ENCODE measurements around the gene CDC42BPG. TPM values are rescaled to one million over a fixed set of nuclear protein-coding genes. Genes with fewer than 3 reads are reported as not detected.

Gene CDC42BPG
- total and polyA plus RNA-seq, 2 donors (not counting 1 experiment from before 2014, with no cell fraction given), result 0.03 to 0.33 TPM

DNA sequence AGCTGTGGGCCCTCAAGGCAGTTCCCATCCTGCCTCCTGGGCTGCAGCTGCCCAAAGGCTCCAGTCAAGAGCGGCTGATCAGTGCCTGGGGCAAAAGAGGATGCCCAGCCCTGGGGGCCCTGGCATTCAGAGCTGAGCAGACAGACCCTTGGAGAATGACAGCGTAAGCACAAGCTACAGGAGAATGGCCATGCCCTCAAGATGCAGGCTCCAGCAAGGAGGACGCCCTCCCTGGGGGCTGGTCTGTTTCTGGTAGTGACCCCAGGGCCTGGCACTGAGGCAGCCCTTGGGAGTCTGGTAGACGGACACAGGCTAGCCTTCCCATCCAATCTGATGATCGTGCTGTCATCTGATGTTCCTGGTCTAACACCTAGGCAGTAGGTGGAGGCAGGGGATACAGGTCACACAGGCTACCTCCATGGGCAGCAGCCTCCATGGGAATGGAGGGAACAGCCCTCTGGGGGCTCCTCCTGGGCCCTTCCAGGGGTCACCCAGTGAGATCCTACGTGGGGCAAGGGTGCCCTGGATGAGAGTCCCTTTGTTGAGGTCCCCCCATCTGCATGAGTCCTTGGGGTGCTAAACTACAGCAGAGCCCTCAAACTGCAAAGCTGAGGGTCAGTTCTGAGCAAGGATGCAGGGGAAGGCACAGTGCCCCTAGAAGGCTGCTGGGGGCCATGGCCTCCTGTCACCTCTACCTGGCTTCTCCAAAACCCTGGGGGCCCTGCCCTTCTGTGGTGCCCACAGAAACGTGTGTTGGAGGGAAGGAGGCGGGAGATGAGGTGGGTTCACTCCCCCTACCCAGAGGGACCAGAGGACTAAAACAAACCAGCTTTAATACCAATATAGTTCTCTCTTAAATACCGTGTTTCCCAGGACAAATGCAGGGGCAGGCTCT lies 55.9 kb downstream of the CDC42BPG start:
- TF ChIP-seq, protein P1, sequence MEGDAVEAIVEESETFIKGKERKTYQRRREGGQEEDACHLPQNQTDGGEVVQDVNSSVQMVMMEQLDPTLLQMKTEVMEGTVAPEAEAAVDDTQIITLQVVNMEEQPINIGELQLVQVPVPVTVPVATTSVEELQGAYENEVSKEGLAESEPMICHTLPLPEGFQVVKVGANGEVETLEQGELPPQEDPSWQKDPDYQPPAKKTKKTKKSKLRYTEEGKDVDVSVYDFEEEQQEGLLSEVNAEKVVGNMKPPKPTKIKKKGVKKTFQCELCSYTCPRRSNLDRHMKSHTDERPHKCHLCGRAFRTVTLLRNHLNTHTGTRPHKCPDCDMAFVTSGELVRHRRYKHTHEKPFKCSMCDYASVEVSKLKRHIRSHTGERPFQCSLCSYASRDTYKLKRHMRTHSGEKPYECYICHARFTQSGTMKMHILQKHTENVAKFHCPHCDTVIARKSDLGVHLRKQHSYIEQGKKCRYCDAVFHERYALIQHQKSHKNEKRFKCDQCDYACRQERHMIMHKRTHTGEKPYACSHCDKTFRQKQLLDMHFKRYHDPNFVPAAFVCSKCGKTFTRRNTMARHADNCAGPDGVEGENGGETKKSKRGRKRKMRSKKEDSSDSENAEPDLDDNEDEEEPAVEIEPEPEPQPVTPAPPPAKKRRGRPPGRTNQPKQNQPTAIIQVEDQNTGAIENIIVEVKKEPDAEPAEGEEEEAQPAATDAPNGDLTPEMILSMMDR (conservative IDR thresholded peaks at IDR 0.05 in 1 of 2, IDR thresholded peaks at IDR 0.05 in 1 of 2; ENCODE audit: low read depth in 1 of 2, low read length in 2 of 2), result no peak
- TF ChIP-seq EZH2 (IDR thresholded peaks at IDR 0.05; ENCODE audit: low read length, missing control alignments), result no peak

DNA sequence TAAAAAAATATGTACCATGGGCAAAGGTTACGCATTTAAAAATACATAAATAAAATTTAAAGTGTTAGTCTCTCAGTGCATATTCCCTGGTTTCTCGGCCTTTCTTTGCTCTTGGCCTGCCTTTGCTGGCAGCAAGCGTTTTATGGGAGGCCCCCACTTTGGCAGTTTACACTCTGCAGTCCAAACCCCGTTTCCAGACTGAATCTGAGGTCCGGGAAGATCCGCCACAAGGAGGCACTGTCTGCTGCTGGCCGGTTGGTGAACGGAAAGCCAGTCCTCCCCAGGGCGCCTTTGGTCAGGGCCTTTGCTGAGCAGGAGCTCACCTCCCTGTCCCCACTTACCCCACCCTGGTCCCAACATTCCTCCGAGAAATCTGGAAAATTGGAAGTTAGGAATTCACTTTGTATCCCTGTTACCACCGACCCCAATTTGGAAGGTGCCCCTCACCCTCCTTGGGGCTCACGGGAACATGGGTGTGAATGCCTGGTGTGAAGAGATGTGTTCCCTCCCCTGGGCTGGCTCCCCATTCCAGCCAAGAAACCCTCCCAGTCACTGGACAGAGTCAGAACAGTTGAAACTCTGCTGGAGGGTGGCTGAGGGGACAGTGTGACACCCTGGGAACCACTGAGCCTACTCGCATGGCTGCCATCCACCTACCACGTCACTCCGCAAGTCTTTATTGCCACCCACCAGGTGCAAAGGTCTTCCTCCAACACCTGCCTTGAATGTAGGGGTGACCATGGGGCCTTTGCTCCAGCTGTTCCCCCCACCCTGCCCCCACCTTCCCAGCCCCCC lies 56.7 kb downstream of the CDC42BPG start:
- Histone ChIP-seq H3K4me2 (ENCODE audit: extremely low read depth, insufficient read depth, low read length) (no peak overlapping the region), H3K36me3 (ENCODE audit: control insufficient read depth, insufficient read depth, low read length) (no peaks in the 10 kb centered on the region), H3K4me3 (replicated peaks in 1 of 4; ENCODE audit: control extremely low read depth in 1 of 4, insufficient read depth in 1 of 4, low read depth in 3 of 4, low read length in 4 of 4) (no peak overlapping the region), H3K27ac (ENCODE audit: insufficient read depth, low read length) (no peak overlapping the region), H3K79me2 (ENCODE audit: control insufficient read depth, insufficient read depth, low read length) (no peaks in the 10 kb centered on the region), H2AFZ (ENCODE audit: low read length) (no peak overlapping the region), H3K4me1 (ENCODE audit: control insufficient read depth, extremely low read depth, insufficient read depth, low read length) (no peaks in the 10 kb centered on the region), H3K9ac (ENCODE audit: insufficient read depth, low read length) (no peak overlapping the region), H4K20me1 (ENCODE audit: control insufficient read depth, extremely low read depth, insufficient read depth, low read length) (no peaks in the 10 kb centered on the region), H3K9me3 (ENCODE audit: control insufficient read depth, insufficient read depth, low read depth, low read length) (no peaks in the 10 kb centered on the region), H3K27me3 (ENCODE audit: control insufficient read depth, insufficient read depth, low read length) (no peaks in the 10 kb centered on the region)
- peak; percentile 25 to 50 for DNase-seq (ENCODE audit: low read depth in 2 of 2)
- TF ChIP-seq, protein P1 (conservative IDR thresholded peaks at IDR 0.05 in 1 of 2, IDR thresholded peaks at IDR 0.05 in 1 of 2; ENCODE audit: low read depth in 1 of 2, low read length in 2 of 2), result peak; percentile 73 to 88
- no peak for TF ChIP-seq EZH2 (IDR thresholded peaks at IDR 0.05; ENCODE audit: low read length, missing control alignments)

More for the DNA sequence above, 55.9 kb downstream of the CDC42BPG start:
- H3K9me3 ChIP-seq (ENCODE audit: control insufficient read depth, insufficient read depth, low read depth, low read length), result no peaks in the 10 kb centered on the region
- H3K4me3 ChIP-seq (replicated peaks in 1 of 4; ENCODE audit: control extremely low read depth in 1 of 4, insufficient read depth in 1 of 4, low read depth in 3 of 4, low read length in 4 of 4), result no peak overlapping the region
- no peak overlapping the region for H2AFZ ChIP-seq (ENCODE audit: low read length)
- H3K27ac ChIP-seq (ENCODE audit: insufficient read depth, low read length), result no peak overlapping the region
- H3K36me3 ChIP-seq (ENCODE audit: control insufficient read depth, insufficient read depth, low read length), result no peaks in the 10 kb centered on the region
- DNase-seq (ENCODE audit: low read depth in 2 of 2), result no peak
- H3K4me2 ChIP-seq (ENCODE audit: extremely low read depth, insufficient read depth, low read length), result no peak overlapping the region
- no peaks in the 10 kb centered on the region for H4K20me1 ChIP-seq (ENCODE audit: control insufficient read depth, extremely low read depth, insufficient read depth, low read length)
- no peaks in the 10 kb centered on the region for H3K27me3 ChIP-seq (ENCODE audit: control insufficient read depth, insufficient read depth, low read length)
- H3K4me1 ChIP-seq (ENCODE audit: control insufficient read depth, extremely low read depth, insufficient read depth, low read length), result no peaks in the 10 kb centered on the region
- H3K9ac ChIP-seq (ENCODE audit: insufficient read depth, low read length), result no peak overlapping the region
- H3K79me2 ChIP-seq (ENCODE audit: control insufficient read depth, insufficient read depth, low read length), result no peaks in the 10 kb centered on the region

DNA sequence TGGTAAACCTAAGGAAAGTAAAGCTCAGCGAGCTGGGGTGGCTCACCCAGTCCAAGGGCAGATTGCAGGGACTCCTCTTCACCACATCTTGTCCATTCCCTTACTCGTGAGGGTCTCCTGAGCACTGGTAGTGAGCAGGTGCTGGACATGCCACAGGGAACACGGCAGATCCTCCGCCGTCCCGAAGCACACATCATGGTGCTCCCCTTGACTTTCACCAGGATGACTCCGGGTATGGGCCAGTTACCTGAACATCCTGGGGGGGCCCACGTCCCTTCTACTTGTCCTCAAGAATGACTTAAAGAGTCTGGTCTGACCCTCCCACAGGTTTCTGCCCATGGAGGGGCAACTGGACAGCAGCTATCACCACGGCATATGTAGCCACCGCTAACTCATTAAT lies 58.1 kb downstream of the CDC42BPG start:
- no peaks in the 10 kb centered on the region for H3K4me1 ChIP-seq (ENCODE audit: control insufficient read depth, extremely low read depth, insufficient read depth, low read length)
- no peak for DNase-seq (ENCODE audit: low read depth in 2 of 2)

More for the DNA sequence above, 58.1 kb downstream of the CDC42BPG start:
- Histone ChIP-seq H2AFZ (ENCODE audit: low read length) (no peak overlapping the region), H3K4me3 (replicated peaks in 1 of 4; ENCODE audit: control extremely low read depth in 1 of 4, insufficient read depth in 1 of 4, low read depth in 3 of 4, low read length in 4 of 4) (no peak overlapping the region), H3K79me2 (ENCODE audit: control insufficient read depth, insufficient read depth, low read length) (no peaks in the 10 kb centered on the region), H3K36me3 (ENCODE audit: control insufficient read depth, insufficient read depth, low read length) (no peaks in the 10 kb centered on the region), H3K27ac (ENCODE audit: insufficient read depth, low read length) (no peak overlapping the region), H3K27me3 (ENCODE audit: control insufficient read depth, insufficient read depth, low read length) (no peaks in the 10 kb centered on the region), H3K4me2 (ENCODE audit: extremely low read depth, insufficient read depth, low read length) (no peak overlapping the region), H4K20me1 (ENCODE audit: control insufficient read depth, extremely low read depth, insufficient read depth, low read length) (no peaks in the 10 kb centered on the region), H3K9ac (ENCODE audit: insufficient read depth, low read length) (no peak overlapping the region), H3K9me3 (ENCODE audit: control insufficient read depth, insufficient read depth, low read depth, low read length) (no peaks in the 10 kb centered on the region)
- no peak for TF ChIP-seq EZH2 (IDR thresholded peaks at IDR 0.05; ENCODE audit: low read length, missing control alignments)
- TF ChIP-seq, protein P1 (conservative IDR thresholded peaks at IDR 0.05 in 1 of 2, IDR thresholded peaks at IDR 0.05 in 1 of 2; ENCODE audit: low read depth in 1 of 2, low read length in 2 of 2), result no peak
